DMS53 treated with DMSO at 0.1 percent for 48 hours (cell line): ENCODE measurements around the gene PRPF8.

ENCODE experiments used
- DNase-seq: peaks from one replicate; lab custom pipeline; 2025; ENCODE audit not compliant: unreplicated experiment; lab: John Stamatoyannopoulos, UW

PRPF8 gene

DNA sequence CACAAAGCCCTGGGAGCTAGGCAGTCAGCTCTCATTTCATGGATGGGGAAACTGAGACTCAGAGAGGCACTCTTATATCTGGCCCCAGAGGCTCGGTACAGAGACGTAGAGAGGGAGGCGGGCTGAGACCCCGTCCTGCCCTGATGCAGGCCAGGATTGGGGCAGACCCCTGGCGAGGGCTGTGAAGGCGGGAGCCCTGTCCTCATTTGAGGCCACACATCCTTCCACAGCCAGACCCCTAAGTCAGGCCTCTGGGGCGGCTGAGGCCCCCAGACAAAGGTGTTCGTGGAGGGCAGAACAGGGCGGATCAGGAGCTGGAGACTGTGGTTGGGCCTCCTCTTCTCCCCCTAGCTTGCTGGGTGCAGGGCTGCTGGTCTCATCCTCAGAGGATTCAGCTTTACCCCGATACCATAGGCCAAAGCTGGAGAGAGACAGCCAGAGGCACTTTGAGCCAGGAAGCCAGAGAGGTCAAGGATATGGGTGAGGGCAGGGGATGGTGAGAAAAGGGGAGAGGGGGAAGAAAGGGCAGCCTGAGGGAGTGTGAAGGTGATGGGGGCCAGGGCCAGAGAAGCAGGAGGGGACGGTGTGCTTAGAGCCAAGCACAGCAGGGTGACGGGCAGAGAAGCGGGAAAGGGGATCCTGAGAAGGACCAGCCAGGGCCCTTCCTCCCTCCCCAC lies 38.3 kb downstream of the PRPF8 start:
- DNase-seq = no peak

DNA sequence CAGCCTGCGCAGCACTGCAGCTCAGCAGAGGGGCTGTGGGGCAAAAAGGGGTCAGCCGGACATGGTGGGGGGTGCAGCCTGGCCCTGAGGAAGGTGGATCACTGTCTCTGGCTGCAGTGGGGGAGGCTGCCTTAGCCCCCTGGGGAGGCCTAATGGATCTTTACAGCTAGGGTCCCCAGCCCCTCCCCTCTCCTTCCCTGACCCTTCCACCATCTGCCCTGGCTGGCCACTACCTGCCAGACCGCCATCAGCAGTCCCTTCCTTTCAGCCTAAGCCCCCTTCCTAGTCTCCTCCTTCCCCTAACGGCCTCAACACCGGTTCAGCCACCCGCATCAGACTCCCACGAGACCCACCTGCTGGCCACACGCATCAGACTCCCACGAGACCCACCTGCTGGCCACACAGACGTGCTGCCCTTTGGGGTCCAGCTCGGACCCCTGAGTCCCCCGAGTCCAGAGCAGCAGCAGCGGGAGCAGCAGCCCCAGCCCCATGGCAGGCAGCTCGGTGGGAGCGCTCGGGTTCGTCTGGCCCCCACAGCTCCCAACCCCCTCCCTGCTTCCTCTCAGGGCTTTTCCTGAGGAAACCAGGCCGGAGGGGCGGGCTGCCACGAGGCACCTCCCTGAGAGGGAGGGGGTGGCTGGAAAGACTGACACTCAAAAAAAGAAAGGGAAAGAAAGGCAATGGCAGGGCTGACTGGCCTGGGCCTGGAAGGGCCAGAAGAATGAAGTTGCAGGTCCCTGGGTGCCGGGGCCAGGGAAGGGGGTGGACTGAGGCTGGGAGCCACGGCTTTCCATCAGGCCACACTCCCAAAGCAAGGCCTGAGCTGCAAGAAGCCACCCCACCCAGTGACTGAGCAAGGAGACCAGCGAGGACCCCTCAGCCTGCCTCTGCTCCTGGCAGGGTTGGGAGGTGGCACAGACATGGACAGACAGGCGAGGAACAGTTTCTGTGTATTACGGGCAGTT lies 39.2 kb downstream of the PRPF8 start, which contains the start of gene SCARF1:
Gene SCARF1 (minus strand): TSS at position 526 of the 965 bp plus-strand sequence. CDS start 35 bp downstream, at position 491.
- no peak for DNase-seq

DNA sequence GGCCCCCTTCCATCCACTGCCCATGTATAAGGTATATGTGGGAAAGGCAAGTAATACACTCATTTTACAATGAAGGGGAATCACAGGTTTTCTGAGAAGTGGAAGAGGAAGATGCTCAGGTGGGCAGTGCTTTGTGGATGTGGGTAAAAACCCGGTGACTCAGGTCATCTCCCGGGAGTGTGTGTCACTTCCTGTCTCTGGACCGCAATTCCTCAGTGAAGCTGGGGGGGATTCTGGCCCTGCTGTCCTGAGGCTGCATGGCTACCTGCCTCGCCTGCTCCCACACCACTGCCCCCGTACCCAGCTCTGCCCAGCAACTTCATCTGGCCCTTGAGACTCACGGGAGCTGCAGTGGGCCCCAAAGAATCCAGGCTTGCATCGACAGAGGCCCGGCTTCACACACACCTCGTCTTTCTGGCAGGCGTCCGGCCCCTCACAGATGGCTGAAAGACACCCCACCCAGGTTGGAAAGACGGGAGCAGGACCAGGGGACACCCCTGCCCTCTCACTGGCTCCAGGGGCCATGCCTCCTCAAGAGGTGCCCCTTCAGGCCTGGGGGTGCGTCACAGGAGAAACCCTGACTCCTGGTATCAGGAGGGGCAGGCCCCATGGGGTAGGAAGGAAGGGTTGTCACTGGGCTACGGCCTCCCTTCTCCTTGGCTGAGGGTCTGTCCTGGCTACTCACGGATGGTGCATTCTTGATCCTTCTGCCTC lies 40.0 kb downstream of the PRPF8 start:
- DNase-seq = no peak

DNA sequence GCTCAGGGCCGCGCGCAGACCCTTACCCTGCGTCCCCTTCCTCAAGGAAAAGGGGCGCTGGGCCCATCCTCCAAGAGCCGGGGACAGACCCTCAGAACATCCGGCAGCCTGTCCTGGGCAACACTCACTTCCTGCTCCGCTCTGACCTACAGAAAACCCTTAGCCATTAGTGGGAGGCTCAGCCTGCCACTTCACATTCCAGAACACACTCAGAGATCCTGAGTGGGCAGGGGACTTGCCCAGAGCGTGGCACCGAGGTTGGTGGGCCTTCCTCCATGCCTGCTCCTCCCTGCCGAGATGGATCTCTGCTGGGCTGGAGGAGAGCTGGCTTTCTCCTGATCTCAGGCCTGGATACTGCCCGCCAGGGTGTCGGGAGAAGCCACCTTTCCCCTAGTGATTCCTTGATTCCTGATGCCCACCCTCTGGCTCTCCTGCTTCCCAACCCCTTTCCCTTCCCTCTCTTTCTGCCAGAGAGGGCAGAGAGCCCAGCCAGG lies 40.6 kb downstream of the PRPF8 start:
- DNase-seq = peak; percentile 15

DNA sequence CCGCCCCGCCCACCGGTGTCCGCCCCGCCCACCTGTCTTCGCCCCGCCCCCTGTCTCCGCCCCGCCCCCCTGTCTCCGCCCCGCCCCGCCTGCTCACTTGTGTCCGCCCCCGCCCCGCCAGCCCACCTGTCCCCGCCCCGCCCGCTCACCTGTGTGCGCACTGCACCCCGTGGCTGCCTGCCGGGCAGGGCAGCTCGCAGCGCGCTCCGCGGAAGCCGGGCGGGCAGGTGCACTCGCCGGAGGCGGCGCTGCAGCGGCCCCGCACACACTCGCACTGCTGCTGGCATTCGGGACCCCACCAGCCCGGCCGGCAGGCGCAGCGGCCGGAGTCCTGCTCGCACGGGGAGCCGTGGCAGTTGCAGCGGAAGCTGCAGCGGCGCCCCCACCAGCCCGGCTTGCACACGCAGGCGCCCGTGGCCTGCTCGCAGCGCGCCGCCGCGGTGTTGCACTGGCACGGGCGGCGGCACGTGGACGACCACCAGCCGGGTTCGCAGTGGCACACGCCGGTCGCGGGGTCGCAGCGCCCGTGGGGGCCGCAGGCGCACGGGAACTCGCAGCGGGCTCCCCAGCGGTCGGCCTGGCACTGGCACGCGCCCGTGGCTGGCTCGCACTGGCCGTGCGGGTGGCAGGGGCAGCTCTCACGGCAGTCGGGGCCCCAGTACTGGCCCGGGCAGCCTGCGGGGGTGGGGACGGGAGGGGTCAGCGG lies 41.2 kb downstream of the PRPF8 start:
- peak; percentile 45 for DNase-seq

DNA sequence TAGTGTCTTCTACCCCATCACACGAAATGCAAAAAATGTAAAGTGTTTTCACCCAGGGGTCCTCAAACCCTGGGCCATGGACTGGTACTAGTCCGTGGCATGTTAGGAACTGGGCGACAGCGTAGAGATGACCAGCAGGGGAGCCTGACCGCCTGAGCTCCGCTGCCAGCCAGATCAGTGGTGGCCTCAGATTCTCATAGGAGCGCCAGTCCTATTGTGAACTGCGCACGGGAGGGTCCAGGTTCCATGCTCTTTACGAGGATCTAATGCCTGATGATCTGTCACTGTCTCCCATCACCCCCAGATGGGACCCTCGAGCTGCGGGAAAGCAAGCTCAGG lies 43.6 kb downstream of the PRPF8 start:
- DNase-seq = no peak

DNA sequence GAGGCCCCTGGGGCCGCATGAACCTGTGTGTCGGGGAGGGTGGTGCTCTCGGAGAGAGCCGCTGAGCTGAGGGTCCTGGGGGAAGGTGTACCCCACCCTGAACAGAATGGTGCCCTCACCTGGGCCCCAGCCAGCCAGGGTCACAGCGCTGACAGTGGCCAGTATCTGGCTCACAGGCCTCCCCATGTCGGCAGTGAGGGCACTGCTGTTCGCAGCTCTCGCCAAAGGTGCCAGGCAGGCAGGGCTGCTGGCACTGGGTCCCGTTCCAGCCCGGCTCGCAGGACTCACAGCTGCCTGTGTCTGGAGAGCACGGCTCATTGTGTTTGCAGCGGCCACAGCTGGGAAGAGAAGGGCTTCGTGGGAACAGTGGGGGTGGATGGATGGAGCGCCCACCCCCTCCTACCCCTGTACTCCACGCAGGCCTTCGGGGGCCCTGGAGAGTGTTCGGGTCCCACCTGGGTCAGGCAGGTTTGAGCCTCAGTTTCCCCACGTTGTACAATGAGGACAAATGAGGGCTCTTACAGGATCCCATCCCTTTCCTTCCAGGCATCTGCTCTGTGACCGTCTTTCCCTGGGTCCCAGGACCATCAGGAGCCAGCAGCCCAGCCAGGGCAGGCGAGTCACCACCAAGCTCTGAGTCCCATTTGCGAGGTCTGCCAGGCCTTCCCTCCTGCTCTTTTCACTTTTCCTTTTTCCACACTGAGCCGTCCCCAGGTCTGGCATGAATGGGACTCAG lies 44.2 kb downstream of the PRPF8 start:
- no peak for DNase-seq

DNA sequence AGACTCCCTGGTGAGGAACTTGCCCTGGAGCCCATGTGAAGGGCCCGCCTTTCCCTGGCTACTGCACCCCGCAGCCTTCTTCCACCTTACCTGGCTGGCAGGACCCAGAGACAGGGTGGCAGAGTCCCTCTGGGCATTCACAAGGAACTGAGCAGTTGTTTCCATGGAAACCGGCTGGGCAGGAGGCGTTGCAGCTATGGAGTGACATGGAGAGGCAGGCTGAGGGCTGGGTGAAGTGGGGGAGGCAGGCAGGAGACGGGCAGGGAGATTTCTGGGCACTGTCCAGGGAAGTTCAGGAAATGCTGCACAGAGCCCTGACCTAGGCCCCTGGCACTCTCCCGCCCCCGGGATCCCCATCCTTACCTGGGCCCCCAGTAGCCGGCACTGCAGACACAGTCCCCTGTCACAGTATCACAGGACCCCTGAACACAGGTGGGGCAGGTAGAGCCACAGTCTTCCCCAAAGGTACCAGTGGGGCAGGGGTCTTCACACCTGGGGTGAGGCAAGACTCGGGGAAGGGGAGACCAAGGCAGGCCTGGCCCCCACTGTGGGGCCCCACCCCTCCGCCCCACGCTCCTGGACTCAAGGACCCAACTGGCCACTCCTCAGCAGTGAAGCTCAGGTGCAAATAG lies 45.0 kb downstream of the PRPF8 start:
- DNase-seq = peak; percentile 67

DNA sequence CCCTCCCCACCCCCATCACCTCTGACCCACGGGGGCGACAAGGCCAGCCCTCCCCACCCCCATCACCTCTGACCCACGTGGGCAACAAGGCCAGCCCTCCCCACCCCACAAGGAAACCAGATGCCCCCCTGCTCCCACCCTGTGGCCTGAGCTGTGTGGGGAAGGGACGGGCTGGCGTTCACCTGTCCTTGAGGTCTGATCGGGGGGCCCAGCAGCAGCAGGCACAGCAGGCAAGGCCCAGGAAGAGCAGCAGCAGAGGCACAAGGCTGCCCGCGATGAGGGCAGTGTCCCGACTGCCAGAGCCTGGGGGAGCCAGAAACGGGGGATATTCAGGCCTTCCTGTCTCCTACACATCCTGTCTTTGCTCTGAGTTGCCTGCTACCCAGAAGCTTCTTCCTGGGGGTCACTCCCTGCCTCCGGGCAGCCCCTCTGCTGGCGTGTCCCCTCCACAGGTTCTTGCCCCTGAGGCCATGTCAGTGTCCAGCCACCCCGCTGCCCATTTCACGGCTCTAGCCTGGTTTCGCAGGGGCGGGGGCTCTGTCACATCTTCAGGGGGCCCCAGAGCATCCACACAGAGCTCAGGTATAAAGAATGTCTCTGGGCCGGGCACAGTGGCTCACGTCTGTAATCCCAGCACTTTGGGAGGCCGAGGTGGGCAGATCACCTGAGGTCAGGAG lies 45.9 kb downstream of the PRPF8 start:
- DNase-seq = no peak

DNA sequence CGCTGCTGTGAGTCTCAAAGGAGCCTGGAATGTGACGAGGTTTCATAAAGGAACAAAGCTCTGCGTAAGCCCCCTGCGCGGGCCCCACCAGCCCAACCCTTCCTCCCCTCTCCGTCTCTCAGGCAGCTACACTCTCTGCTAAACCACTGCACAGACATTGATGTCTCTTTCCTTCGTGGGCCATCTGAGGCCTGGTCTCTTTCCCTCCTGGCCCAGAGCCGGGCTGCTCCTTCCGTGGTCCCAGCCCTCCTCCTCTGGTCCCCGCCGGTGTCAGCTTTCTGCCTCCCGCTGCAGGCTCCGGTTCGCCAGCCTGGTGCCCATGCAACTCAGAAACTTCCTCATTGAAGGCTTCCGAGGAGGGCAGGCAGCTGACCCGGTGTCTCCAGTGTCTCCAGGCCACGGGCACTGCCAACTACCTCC lies 46.5 kb downstream of the PRPF8 start:
- no peak for DNase-seq

DNA sequence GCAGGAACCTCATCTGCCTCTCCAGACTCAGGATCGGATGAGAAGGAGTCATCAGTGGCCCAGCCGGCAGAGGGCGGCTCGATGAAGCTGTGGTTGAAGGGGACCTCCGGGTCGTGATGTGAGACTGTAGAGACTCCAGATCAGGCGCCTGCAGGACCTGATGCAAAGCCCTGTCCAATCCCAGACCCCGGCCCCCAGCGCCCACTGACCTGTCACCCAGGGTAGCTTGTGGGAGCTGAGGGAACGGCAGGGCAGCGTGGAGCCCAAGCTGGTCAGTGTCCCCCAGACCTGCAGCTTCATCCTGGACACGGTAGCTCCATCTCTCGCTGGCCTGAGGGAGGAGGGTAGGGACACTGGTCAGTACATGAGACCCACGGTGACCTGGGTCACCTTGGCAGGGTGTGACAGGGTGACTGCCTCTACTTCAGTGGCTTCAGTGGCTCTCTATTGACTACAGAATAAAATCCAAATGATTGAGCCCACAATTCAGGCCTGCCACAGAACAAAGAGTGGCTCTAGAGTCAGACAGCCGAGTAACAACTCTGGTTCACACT lies 47.9 kb downstream of the PRPF8 start:
- DNase-seq = no peak

DNA sequence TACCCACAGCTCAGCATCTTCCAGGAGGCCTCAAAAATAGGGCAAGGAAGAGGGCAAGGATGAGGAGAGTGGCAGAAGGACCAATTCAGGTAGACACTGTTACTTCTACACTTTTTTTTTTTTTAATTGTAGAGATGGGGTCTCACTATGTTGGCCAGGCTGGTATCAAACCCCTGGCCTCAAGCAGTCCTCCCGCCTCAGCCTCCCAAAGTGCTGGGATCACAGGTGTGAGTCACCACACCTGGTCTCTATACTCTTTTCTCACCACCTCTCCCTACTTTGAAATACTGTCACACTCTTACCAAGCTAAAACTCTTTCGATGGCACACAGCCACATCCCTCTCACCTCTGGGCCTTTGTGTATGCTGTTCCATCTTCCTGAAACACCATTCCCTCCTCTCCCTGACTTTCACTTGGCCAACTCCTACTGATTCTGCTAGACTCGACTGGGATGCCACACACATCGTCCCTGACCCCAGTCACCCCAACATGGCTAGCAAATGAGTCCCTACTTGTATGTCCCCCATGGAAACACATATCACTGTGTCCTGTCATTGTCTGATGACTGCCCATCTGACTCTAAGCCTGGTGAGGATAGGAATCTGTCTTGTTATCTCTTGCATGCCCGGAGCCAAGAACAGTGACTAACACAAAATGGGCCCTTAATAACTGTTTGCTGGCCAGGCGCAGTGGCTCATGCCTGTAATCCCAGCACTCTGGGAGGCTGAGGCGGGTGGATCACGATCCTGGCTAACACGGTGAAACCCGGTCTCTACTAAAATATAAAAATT lies 48.8 kb downstream of the PRPF8 start:
- no peak for DNase-seq

DNA sequence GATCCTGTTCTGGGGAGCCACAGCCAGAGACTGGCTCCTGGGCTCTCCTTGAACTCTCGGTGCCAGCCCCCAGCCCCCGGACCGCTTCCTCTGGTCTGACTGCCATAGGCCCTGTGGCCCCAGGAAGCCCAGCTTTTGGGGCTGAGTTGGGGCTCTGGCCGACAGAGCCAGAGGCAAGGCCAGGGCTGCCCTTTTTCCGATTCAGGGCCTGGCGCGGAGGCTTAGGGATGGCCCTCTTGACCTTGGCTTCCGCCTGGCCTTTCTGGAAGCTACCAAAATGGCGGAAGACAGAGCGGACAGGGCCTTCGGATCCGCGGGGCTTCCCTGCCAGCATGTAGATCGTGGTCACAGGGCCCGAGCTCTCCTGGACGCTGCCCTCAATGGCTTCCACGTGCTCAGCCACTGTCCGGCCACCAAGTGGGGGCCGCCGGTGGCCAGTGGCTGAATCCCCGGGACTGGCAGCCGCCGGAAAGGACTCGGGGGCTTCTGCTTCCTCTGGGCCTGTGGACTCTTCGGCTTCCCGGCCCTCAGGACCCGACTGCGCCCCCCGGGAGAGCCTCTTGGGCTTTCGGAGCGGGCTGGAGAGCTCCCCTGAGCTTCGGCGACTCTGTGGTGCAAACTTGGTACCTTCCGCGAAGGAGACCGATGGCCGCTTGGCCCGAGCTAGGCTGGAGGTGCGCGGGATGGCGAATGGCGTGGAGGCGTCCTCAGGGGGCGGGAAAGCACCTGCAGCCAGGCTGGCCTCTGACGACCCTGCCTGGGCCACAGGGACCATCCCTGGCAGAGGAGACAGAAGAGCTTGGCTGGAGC lies 49.6 kb downstream of the PRPF8 start:
- no peak for DNase-seq

DNA sequence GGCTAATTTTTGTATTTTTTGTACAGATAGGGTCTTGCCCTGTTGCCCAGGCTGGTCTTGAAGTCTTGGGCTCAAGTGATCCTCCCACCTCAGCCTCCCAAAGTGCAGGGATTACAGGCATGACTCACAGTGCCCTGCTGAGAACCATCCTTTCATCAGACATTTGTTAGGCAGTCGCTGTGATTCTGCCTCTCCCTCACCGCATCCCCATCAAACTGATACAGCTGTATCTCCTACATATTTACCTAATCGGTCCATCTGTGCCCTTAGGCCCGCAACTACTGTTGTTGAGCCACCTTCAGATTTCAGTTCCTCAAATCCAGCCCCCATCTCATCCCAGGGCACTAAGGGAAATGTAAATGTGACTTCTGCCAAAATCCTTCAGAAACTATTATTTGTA lies 54.0 kb downstream of the PRPF8 start:
- no peak for DNase-seq

DNA sequence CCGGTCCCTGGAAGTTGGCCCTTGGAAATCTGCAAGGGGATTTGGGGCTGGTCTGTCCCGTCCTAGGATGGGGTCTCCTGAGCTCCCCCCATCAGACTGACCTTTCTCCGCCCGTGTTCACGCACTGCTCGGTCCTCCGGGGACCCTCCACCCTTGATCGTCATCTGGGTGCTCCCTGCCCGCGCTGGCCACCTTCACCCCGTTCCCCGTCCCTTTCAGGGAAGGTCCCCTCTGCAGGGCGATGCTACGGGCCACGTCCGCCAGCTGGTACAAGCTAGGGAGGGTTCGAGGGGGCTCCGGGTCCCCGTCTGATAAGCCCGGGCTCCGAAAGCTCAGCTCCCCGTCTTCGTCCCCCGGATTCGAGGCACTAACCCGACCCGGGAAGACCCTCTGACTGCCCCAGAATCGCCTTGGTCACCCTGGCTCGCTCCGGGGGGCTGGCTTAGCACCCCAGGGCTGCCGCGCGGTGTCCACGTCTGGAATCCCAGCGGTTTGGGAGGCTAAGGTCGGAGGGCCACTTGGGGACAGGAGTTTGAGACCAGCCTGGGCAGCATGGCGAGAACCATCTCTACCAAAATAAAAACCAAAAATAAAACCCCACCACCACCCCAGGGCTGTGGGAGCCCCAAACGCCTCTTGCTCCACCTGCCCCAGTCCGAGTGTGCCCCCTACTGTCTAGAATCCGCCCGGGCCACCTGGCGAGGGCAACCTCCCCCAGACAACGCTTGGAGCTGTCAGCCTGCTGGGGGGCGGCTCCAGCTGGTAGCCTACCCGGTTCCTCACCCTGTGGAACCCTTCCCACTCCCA lies 55.0 kb downstream of the PRPF8 start:
- peak; percentile 8 for DNase-seq

DNA sequence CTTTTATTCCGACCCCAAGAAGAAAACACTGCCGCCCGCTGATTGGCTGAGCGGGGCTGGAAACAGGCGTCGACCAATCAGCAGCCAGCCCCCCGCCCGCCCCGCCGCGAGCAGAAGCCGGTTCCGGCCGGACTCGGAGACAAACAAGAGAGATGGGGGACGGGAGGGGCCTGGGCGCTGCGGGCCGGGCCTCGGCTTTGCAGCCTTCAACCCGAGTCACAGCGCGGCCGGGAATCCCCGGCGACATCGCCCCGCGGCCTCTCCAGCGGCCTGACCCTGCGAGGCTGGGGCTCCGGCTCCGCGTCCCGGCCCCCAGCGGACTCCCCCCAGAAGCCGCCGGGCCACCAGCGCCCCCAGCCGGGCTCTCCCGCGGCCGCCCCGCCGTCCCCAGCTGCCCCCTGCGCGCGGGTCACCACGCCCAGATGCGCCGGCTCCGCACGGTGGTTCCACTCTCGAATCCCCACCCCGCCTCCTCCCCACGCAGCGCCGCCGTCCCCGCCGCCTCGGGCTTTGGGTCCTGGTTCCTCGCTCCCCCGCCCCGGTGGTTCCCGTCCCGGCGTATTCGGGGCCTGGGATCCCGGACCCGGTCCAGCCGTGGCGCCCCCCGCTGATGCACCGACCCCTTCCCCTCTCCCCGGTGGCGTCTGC lies 55.7 kb downstream of the PRPF8 start:
- DNase-seq = peak; percentile 71
